Panc1 (cell line): Measurements from ENCODE around the gene MRPL18. TPM values are rescaled to one million over a fixed set of nuclear protein-coding genes. Genes with fewer than 3 reads are reported as not detected.

ENCODE experiments used
- ATAC-seq: fragments of 200-7000 bp; cut with Tn5 transposase; 2 replicates; pipeline ENCODE4 v1.9.1; 2020; ENCODE audit warnings: mild to moderate bottlenecking, moderate library complexity
- BruUV-seq: library from RNA; stranded (reverse); fragments of 400-500 nt; replicated peaks from 2 replicates; lab custom pipeline; 2021; lab: Mats Ljungman, UMichigan
- CTCF ChIA-PET: fragments of 300-600 bp; sonication (Branson Sonifier 250); formaldehyde crosslinking; loops from one replicate; lab custom pipeline; 2022; ENCODE audit warnings: antibody characterized with exemption; lab: Charles Lee
- POLR2A ChIA-PET: fragments of 300-600 bp; sonication (Branson Sonifier 250); formaldehyde crosslinking; loops from one replicate; lab custom pipeline; 2022; ENCODE audit warnings: antibody characterized with exemption; lab: Charles Lee
- DNase-seq: peaks from one replicate; pipeline ENCODE4 v3.0.0-alpha.2; 2010; ENCODE audit warnings: low read depth, low spot score
- H3K27ac ChIP-seq: 2 replicates; pipeline ENCODE4 v1.5.1; 2011; ENCODE audit warnings: mild to moderate bottlenecking, low read length, inconsistent platforms
- H3K27me3 ChIP-seq: fragments of 200-500 bp; sonication (Bioruptor generic); 2 replicates; pipeline ENCODE4 v1.6.0; 2014; ENCODE audit warnings: low read length, inconsistent platforms; ENCODE audit not compliant: control insufficient read depth, insufficient read depth
- H3K36me3 ChIP-seq: fragments of 200-500 bp; sonication (Bioruptor generic); 2 replicates; pipeline ENCODE4 v1.5.1; 2014; ENCODE audit warnings: inconsistent platforms, mild to moderate bottlenecking, low read length, moderate library complexity; ENCODE audit not compliant: control insufficient read depth, insufficient read depth
- H3K4me1 ChIP-seq: 2 replicates; pipeline ENCODE4 v1.5.1; 2011; ENCODE audit warnings: inconsistent platforms, mild to moderate bottlenecking, low read length, moderate library complexity; ENCODE audit not compliant: control insufficient read depth, insufficient read depth
- H3K4me3 ChIP-seq, 2 experiments: 2 replicates each; pipeline ENCODE4 v1.5.1; 2011 to 2012; ENCODE audit warnings: low read depth in 2 of 2, low read length in 2 of 2, mild to moderate bottlenecking in 2 of 2, inconsistent platforms in 1 of 2, moderate library complexity in 1 of 2
- H3K9me3 ChIP-seq: fragments of 200-500 bp; sonication (Bioruptor generic); 2 replicates; pipeline ENCODE4 v1.5.1; 2014; ENCODE audit warnings: low read depth, mild to moderate bottlenecking, inconsistent platforms, low read length, moderate library complexity; ENCODE audit not compliant: control insufficient read depth, insufficient read depth
- POLR2AphosphoS5 ChIP-seq: IDR thresholded peaks from 2 replicates; pipeline ENCODE4 v1.6.1; 2012; ENCODE audit warnings: mild to moderate bottlenecking, low read depth, low read length, moderate library complexity
- SIN3A ChIP-seq: IDR thresholded peaks from 2 replicates; pipeline ENCODE4 v1.6.1; 2012; ENCODE audit warnings: low read depth, mild to moderate bottlenecking, low read length, moderate library complexity, borderline replicate concordance; ENCODE audit not compliant: insufficient read depth
- TCF7L2 ChIP-seq: IDR thresholded peaks from 2 replicates; pipeline ENCODE4 v1.6.1; 2011; ENCODE audit warnings: mild to moderate bottlenecking, low read depth, low read length, inconsistent platforms
- in situ Hi-C: cut with HindIII; loops from 2 replicates; pipeline ENCODE4 v1.10.0; 2016; ENCODE audit warnings: low sequenced_read_pairs, low pct_unique_long_range_greater_than_20kb
- intact Hi-C: fragments of 100-400 bp; cut with micrococcal nuclease; formaldehyde crosslinking; loops from one replicate; pipeline ENCODE4 v1.10.0; 2022; ENCODE audit not compliant: unreplicated experiment
- total RNA-seq: library from RNA; stranded (reverse); gene quantifications from one replicate; pipeline ENCODE4 v1.2.1, GENCODE V29; 2021; ENCODE audit not compliant: unreplicated experiment
- TF ChIP-seq, protein P1 (sequence below), 2 experiments: IDR thresholded peaks; 2 replicates each; pipeline ENCODE4 v1.6.1; 2011 to 2012; ENCODE audit warnings: low read depth in 2 of 2, control low read depth in 1 of 2, low read length in 1 of 2, mild to moderate bottlenecking in 1 of 2, moderate library complexity in 1 of 2; ENCODE audit not compliant: insufficient read depth in 1 of 2
- TF ChIP-seq, protein P2 (sequence below): fragments of 450-650 bp; IDR thresholded peaks from 2 replicates; pipeline ENCODE4 v1.5.1; 2017; ENCODE audit warnings: mild to moderate bottlenecking

MRPL18 gene
- total RNA-seq, 1 experiment from 2014 or later: 98.4 TPM

DNA sequence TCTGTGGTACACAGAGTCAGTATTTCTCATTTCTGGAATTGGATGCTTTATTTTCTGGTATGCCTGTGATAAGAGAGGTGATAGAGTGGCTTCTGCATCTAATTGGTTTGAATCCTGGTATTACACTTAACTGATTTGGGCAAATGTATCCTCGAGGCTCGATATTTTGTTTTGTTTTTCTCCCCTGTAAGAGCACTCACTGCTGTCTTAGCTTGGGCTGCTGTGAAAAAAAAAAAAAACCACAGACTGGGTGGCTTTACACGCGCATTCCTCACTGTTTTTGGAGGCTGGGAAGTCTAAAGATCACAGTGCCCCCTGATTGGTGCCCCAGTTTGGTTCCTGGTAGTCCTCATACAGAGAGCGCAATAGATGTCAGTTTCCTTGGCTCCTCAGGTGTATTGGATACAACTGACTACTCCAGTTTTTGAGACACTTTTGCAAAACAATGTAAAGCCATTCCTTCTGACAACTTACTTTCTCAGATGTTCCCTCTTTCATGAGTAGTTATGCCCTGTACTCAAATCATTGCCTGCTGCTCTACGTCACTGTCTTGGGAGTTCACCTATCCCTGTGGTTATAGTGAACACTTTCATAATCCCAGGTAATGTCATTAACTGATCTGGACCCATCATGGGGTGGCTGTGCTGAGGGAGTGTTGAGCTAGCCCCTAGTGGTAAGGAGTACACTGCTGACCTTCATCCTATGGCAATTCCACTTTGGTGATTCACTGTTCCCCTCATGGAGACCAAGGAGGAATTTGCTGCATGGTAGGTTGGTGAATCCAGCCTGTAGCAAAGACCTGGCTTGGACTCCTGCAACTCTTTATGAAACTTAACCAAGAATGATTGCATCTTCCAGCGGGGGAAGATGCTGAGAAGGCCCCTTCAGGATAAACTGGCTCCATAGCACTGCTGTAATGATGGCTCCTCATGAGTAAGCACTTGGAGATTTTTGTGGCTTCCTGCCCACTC, 32.0 kb upstream of the MRPL18 start:
- ATAC-seq (no peak), DNase-seq (no peak)
- intact Hi-C loops (no loop called here), in situ Hi-C loops (no loop called here)
- Histone ChIP-seq H3K4me1 (peaks cover 23% of the 10 kb centered on the region), H3K27me3 (no peaks in the 10 kb centered on the region), H3K4me3 (no peak overlapping the region), H3K36me3 (peaks cover 28% of the 10 kb centered on the region), H3K27ac (peak overlapping the region; percentile 24; the same call in 1 of the 2 replicates), H3K9me3 (no peaks in the 10 kb centered on the region)
- ChIA-PET CTCF (no interaction called here), POLR2A (no interaction called here)
- no TSS peak for BruUV-seq
- TF ChIP-seq POLR2AphosphoS5 (no peak), SIN3A (no peak), TCF7L2 (no peak)
- TF ChIP-seq, protein P1, sequence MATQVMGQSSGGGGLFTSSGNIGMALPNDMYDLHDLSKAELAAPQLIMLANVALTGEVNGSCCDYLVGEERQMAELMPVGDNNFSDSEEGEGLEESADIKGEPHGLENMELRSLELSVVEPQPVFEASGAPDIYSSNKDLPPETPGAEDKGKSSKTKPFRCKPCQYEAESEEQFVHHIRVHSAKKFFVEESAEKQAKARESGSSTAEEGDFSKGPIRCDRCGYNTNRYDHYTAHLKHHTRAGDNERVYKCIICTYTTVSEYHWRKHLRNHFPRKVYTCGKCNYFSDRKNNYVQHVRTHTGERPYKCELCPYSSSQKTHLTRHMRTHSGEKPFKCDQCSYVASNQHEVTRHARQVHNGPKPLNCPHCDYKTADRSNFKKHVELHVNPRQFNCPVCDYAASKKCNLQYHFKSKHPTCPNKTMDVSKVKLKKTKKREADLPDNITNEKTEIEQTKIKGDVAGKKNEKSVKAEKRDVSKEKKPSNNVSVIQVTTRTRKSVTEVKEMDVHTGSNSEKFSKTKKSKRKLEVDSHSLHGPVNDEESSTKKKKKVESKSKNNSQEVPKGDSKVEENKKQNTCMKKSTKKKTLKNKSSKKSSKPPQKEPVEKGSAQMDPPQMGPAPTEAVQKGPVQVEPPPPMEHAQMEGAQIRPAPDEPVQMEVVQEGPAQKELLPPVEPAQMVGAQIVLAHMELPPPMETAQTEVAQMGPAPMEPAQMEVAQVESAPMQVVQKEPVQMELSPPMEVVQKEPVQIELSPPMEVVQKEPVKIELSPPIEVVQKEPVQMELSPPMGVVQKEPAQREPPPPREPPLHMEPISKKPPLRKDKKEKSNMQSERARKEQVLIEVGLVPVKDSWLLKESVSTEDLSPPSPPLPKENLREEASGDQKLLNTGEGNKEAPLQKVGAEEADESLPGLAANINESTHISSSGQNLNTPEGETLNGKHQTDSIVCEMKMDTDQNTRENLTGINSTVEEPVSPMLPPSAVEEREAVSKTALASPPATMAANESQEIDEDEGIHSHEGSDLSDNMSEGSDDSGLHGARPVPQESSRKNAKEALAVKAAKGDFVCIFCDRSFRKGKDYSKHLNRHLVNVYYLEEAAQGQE (IDR thresholded peaks at IDR 0.05; ENCODE audit: insufficient read depth in 1 of 2, low read depth in 2 of 2, low read length in 1 of 2): no peak
- TF ChIP-seq, protein P2, sequence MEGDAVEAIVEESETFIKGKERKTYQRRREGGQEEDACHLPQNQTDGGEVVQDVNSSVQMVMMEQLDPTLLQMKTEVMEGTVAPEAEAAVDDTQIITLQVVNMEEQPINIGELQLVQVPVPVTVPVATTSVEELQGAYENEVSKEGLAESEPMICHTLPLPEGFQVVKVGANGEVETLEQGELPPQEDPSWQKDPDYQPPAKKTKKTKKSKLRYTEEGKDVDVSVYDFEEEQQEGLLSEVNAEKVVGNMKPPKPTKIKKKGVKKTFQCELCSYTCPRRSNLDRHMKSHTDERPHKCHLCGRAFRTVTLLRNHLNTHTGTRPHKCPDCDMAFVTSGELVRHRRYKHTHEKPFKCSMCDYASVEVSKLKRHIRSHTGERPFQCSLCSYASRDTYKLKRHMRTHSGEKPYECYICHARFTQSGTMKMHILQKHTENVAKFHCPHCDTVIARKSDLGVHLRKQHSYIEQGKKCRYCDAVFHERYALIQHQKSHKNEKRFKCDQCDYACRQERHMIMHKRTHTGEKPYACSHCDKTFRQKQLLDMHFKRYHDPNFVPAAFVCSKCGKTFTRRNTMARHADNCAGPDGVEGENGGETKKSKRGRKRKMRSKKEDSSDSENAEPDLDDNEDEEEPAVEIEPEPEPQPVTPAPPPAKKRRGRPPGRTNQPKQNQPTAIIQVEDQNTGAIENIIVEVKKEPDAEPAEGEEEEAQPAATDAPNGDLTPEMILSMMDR: no peak; the same call in 1 of the 2 replicates

DNA sequence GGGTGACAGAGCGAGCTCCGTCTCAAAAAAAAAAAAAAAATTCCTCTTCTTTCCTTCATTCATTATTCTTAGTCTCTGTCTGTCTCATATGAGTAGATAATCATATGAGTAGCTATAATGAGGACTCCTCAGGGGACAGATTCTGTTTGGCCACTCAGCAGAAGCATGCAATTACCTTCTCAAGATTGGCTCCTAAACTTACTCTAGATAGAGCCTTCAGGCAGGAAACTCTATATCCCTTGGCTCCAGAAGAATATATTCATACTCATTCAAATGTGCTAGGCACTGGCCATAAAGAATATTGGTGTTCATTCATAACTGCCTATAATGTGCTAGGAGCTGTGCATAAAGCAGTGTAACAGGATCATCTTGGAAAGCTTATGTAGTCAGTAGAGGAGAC, 30.6 kb upstream of the MRPL18 start:
- Histone ChIP-seq H3K27me3 (no peaks in the 10 kb centered on the region), H3K9me3 (no peaks in the 10 kb centered on the region), H3K4me1 (peaks cover 23% of the 10 kb centered on the region), H3K36me3 (peaks cover 20% of the 10 kb centered on the region), H3K4me3 (no peak overlapping the region), H3K27ac (peak overlapping the region; percentile 94)
- CTCF ChIA-PET: no interaction called here
- intact Hi-C loops (no loop called here), in situ Hi-C loops (no loop called here)
- no peak for ATAC-seq
- no TSS peak for BruUV-seq
- no peak for DNase-seq
- TF ChIP-seq, protein P1 (IDR thresholded peaks at IDR 0.05; ENCODE audit: insufficient read depth in 1 of 2, low read depth in 2 of 2, low read length in 1 of 2): no peak
- TF ChIP-seq TCF7L2 (no peak), POLR2AphosphoS5 (no peak), SIN3A (no peak)
- TF ChIP-seq, protein P2: no peak
- POLR2A ChIA-PET: interaction anchor here (0.6 to 0.7 kb wide), 4 partner anchors 22 to 219 kb away, joined by 4 to 15 read pairs (median 8); partner anchors contain the start of gene WTAP
